Ureter (tissue), 1 donor: ENCODE measurements around the gene NCAPH2. TPM values are rescaled to one million over a fixed set of nuclear protein-coding genes. Genes with fewer than 3 reads are reported as not detected.

Source experiments
- DNase-seq: peaks from one replicate; pipeline ENCODE4 v3.0.0-alpha.2; 2020; ENCODE audit warnings: low spot score
- total RNA-seq: library from RNA; stranded (reverse); gene quantifications from one replicate; pipeline ENCODE4 v1.2.4, GENCODE V29; 2023
- donor health status: DM: yes; HTN: yes; CAD: no.

Gene NCAPH2
- total RNA-seq, 1 donor from 2014 or later, result 37.7 TPM

- DNase-seq, result peak; percentile 84
Observed at GRCh38 chr22:50529897-50530579, 22.0 kb downstream of the NCAPH2 start, which contains the start of gene TYMP. Gene TYMP, minus strand, starts transcription at chr22:50530012. Its CDS starts 303 bp downstream, at chr22:50529709.

- DNase-seq, result no peak
Observed at GRCh38 chr22:50530580-50530876, 22.5 kb downstream of the NCAPH2 start.

- peak; percentile 92 for DNase-seq
Observed at GRCh38 chr22:50530877-50531545, 23.0 kb downstream of the NCAPH2 start.

- DNase-seq, result no peak
Observed at GRCh38 chr22:50531546-50531961, 23.5 kb downstream of the NCAPH2 start.

GRCh38 chr22:50531962-50532674 lies 24.1 kb downstream of the NCAPH2 start:
- peak; percentile 76 for DNase-seq

- DNase-seq, result no peak
Observed at GRCh38 chr22:50532824-50533796, 25.1 kb downstream of the NCAPH2 start.

- DNase-seq, result peak; percentile 42
Observed at GRCh38 chr22:50533856-50534711, 26.1 kb downstream of the NCAPH2 start.

- DNase-seq, result peak; percentile 31
Observed at GRCh38 chr22:50535113-50535512, 27.1 kb downstream of the NCAPH2 start.

- DNase-seq, result no peak
Observed at GRCh38 chr22:50536226-50536625, 28.2 kb downstream of the NCAPH2 start.

- DNase-seq, result peak; percentile 37
Observed at GRCh38 chr22:50537765-50538164, 29.7 kb downstream of the NCAPH2 start.

- DNase-seq, result peak; percentile 41
Observed at GRCh38 chr22:50540381-50540780, 32.4 kb downstream of the NCAPH2 start.

- peak; percentile 44 for DNase-seq
Observed at GRCh38 chr22:50541667-50542026, 33.6 kb downstream of the NCAPH2 start.

GRCh38 chr22:50542416-50542927 lies 34.4 kb downstream of the NCAPH2 start:
- DNase-seq, result peak; percentile 44

GRCh38 chr22:50544078-50544745 lies 36.2 kb downstream of the NCAPH2 start:
- DNase-seq, result peak; percentile 80

- DNase-seq, result peak; percentile 43
Observed at GRCh38 chr22:50544746-50545253, 36.8 kb downstream of the NCAPH2 start.

GRCh38 chr22:50545522-50546325 lies 37.7 kb downstream of the NCAPH2 start, which contains the start of gene KLHDC7B:
Gene KLHDC7B, plus strand, starts transcription at chr22:50545899. Its CDS starts 345 bp downstream, at chr22:50546244.
- DNase-seq, result peak; percentile 43

GRCh38 chr22:50546326-50547262 lies 38.6 kb downstream of the NCAPH2 start:
- no peak for DNase-seq
